HCT116 (cell line): ENCODE measurements around the gene BUB3. TPM values are rescaled to one million over a fixed set of nuclear protein-coding genes. Genes with fewer than 3 reads are reported as not detected.

Experiments
- ATAC-seq: fragments of 200-7000 bp; cut with Tn5 transposase; 2 replicates; pipeline ENCODE4 v1.9.1; 2020; ENCODE audit warnings: mild to moderate bottlenecking, moderate library complexity
- BruUV-seq: library from RNA; stranded (reverse); fragments of 400-500 nt; replicated peaks from 2 replicates; lab custom pipeline; 2021; lab: Mats Ljungman, UMichigan
- CTCF ChIA-PET: fragments of 300-600 bp; sonication (Branson Sonifier 250); formaldehyde crosslinking; loops from one replicate; lab custom pipeline; 2021; ENCODE audit warnings: antibody characterized with exemption; lab: Charles Lee
- POLR2A ChIA-PET: fragments of 300-600, 350-600 bp; sonication (Branson Sonifier 250); formaldehyde crosslinking; loops from one replicate; lab custom pipeline; 2021; ENCODE audit warnings: antibody characterized with exemption; lab: Charles Lee
- RAD21 ChIA-PET, 2 experiments: fragments of 300-600 bp; sonication (Branson Sonifier 250); formaldehyde crosslinking; loops; one replicate each; lab custom pipeline; 2023; ENCODE audit warnings: low total read pairs in 2 of 2; ENCODE audit not compliant: uncharacterized antibody in 2 of 2, unreplicated experiment in 2 of 2, low non-redundant PET in 1 of 2; lab: Charles Lee
- DNase-seq: peaks from one replicate; pipeline ENCODE4 v3.0.0-alpha.2; 2010; ENCODE audit warnings: low read depth, low spot score
- H2AFZ ChIP-seq: fragments of 200-600 bp; shearing (Covaris generic), sonication (generic); 2 replicates; pipeline ENCODE4 v1.6.1; 2017; ENCODE audit warnings: low read depth, mixed run types, mixed read lengths, antibody characterized with exemption, low read length; ENCODE audit not compliant: poor library complexity, severe bottlenecking
- H3K27ac ChIP-seq: 2 replicates; pipeline ENCODE4 v1.5.1; 2012; ENCODE audit warnings: low read depth, low read length
- H3K27me3 ChIP-seq: fragments of 200-600 bp; sonication (generic); 2 replicates; pipeline ENCODE4 v1.6.1; 2016; ENCODE audit warnings: mixed run types, low read length, mixed read lengths; ENCODE audit not compliant: insufficient read depth
- H3K36me3 ChIP-seq, 2 experiments: fragments of 200-500 bp in 1 of 2; fragments of 200-600 bp in 1 of 2; sonication (Bioruptor generic) in 1 of 2; sonication (generic) in 1 of 2; 2 replicates each; pipeline versions ENCODE4 v1.5.1 to v1.6.1; 2014 to 2016; ENCODE audit warnings: low read length in 2 of 2, inconsistent platforms in 1 of 2, mixed read lengths in 1 of 2, mixed run types in 1 of 2; ENCODE audit not compliant: insufficient read depth in 2 of 2, control insufficient read depth in 1 of 2
- H3K4me1 ChIP-seq, 2 experiments: fragments of 200-600 bp in 1 of 2; sonication (generic) in 1 of 2; 2 replicates each; pipeline versions ENCODE4 v1.5.1 to v1.6.1; 2012 to 2017; ENCODE audit warnings: low read length in 2 of 2, inconsistent platforms in 1 of 2, mild to moderate bottlenecking in 1 of 2, mixed read lengths in 1 of 2, mixed run types in 1 of 2, moderate library complexity in 1 of 2; ENCODE audit not compliant: insufficient read depth in 2 of 2, control insufficient read depth in 1 of 2
- H3K4me2 ChIP-seq: fragments of 200-600 bp; sonication (generic); 2 replicates; pipeline ENCODE4 v1.6.1; 2017; ENCODE audit warnings: mixed run types, low read length, mixed read lengths
- H3K4me3 ChIP-seq, 2 experiments: fragments of 200-600 bp in 1 of 2; sonication (generic) in 1 of 2; replicated peaks in 1 of 2; 2 replicates each; pipeline ENCODE4 v1.5.1; 2011 to 2016; ENCODE audit warnings: low read length in 2 of 2, control low read depth in 1 of 2, low read depth in 1 of 2, mild to moderate bottlenecking in 1 of 2, mixed read lengths in 1 of 2, mixed run types in 1 of 2
- H3K79me2 ChIP-seq: fragments of 200-600 bp; sonication (generic); 2 replicates; pipeline ENCODE4 v1.6.1; 2017; ENCODE audit warnings: mild to moderate bottlenecking, mixed run types, low read length, moderate library complexity, mixed read lengths; ENCODE audit not compliant: insufficient read depth
- H3K9ac ChIP-seq: fragments of 200-600 bp; sonication (generic); 2 replicates; pipeline ENCODE4 v1.6.1; 2016; ENCODE audit warnings: low read length, mixed read lengths
- H3K9me2 ChIP-seq: fragments of 200-600 bp; sonication (generic), shearing (Covaris generic); 2 replicates; pipeline ENCODE4 v1.6.1; 2017; ENCODE audit warnings: mixed run types, mild to moderate bottlenecking, moderate library complexity; ENCODE audit not compliant: insufficient read depth
- H3K9me3 ChIP-seq, 2 experiments: fragments of 200-500 bp in 1 of 2; fragments of 200-600 bp in 1 of 2; sonication (Bioruptor generic) in 1 of 2; sonication (generic) in 1 of 2; 2 replicates each; pipeline ENCODE4 v1.6.1; 2014 to 2017; ENCODE audit warnings: low read length in 2 of 2, mixed read lengths in 2 of 2, inconsistent platforms in 1 of 2, low read depth in 1 of 2, mild to moderate bottlenecking in 1 of 2, mixed run types in 1 of 2, moderate library complexity in 1 of 2; ENCODE audit not compliant: control insufficient read depth in 1 of 2, insufficient read depth in 1 of 2
- H4K20me1 ChIP-seq: fragments of 200-600 bp; sonication (generic), shearing (Covaris generic); 2 replicates; pipeline ENCODE4 v1.6.1; 2017; ENCODE audit warnings: mixed run types, mild to moderate bottlenecking, moderate library complexity; ENCODE audit not compliant: insufficient read depth
- ELF1 ChIP-seq: IDR thresholded peaks from 2 replicates; pipeline ENCODE4 v1.6.1; 2012; ENCODE audit warnings: low read depth, borderline replicate concordance
- EZH2 ChIP-seq: fragments of 200-600 bp; sonication (generic); IDR thresholded peaks from 2 replicates; pipeline ENCODE4 v1.6.1; 2017; ENCODE audit warnings: antibody characterized with exemption, mixed run types
- RAD21 ChIP-seq: IDR thresholded peaks from 2 replicates; pipeline ENCODE4 v1.6.1; 2012; ENCODE audit warnings: low read depth, mild to moderate bottlenecking
- REST ChIP-seq: IDR thresholded peaks from 2 replicates; pipeline ENCODE4 v1.6.1; 2012; ENCODE audit warnings: low read depth
- TCF7L2 ChIP-seq: IDR thresholded peaks from 2 replicates; pipeline ENCODE4 v1.7.0; 2011; ENCODE audit warnings: borderline replicate concordance, inconsistent platforms; ENCODE audit not compliant: insufficient read depth, insufficient read length; ENCODE audit errors: extremely low read depth
- intact Hi-C: fragments of 100-400 bp; cut with micrococcal nuclease; formaldehyde crosslinking; loops from 2 replicates; pipeline ENCODE4 v1.10.0; 2022
- total RNA-seq: library from RNA; stranded (reverse); gene quantifications from one replicate; pipeline ENCODE4 v1.2.1, GENCODE V29; 2021; ENCODE audit not compliant: unreplicated experiment

Gene BUB3
- total RNA-seq, 1 experiment from 2014 or later: 271 TPM

- no peak for TF ChIP-seq REST
Measured at GRCh38 chr10:123160311-123160980, 6.2 kb downstream of the BUB3 start (continued).

- H3K36me3 ChIP-seq: peaks cover 80 to 92% of the 10 kb centered on the region in 2 experiments
- DNase-seq (no peak), ATAC-seq (no peak)
- no peaks in the 10 kb centered on the region for H3K9me2 ChIP-seq
- POLR2A ChIA-PET: interaction anchor here (1.1 to 2.3 kb wide), 2 partner anchors 8 to 10 kb away, joined by 3 to 7 read pairs; partner anchors contain the start of gene BUB3
- no peaks in the 10 kb centered on the region for H3K9me3 ChIP-seq
- TF ChIP-seq REST (no peak), RAD21 (no peak), EZH2 (no peak), ELF1 (no peak), TCF7L2 (no peak)
- RAD21 ChIA-PET: no interaction called here
- intact Hi-C loops: no loop called here
- no peaks in the 10 kb centered on the region for H3K4me1 ChIP-seq
- H4K20me1 ChIP-seq: peaks cover 56% of the 10 kb centered on the region; the same call in 1 of the 2 replicates
- H3K27me3 ChIP-seq: no peaks in the 10 kb centered on the region
- H3K27ac ChIP-seq: no peak overlapping the region
- H3K4me3 ChIP-seq: no peak overlapping the region
- H3K4me2 ChIP-seq: no peak overlapping the region
- no peak overlapping the region for H2AFZ ChIP-seq
- H3K79me2 ChIP-seq: peaks cover 99% of the 10 kb centered on the region
- no TSS peak for BruUV-seq
- no peak overlapping the region for H3K9ac ChIP-seq
- CTCF ChIA-PET: no interaction called here
Measured at GRCh38 chr10:123164319-123164718, 10.1 kb downstream of the BUB3 start.
